ENCODE results near the gene KLF13.
A peak's percentile ranks its signal among the peaks of the same experiment; 100 is the strongest.

KLF13 gene

DNA sequence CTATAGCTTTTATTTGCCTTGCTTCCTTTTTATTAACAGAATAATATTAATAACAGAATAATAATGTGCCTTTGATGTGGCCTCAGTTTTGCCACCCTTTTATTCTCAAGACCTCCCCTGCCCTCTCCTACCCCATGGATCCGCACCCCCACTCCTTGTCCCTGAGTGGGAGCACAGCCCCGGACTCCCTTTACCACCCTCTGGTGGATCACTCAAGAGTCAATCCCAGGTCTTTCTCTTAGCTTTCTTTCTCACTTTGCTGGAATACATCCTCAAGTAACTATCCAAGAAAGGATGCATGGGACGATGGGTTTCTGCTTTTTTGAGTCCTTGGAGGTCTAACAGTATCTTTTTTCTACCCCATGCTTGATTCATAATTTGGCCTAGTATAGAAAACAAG lies 63.4 kb downstream of the KLF13 start:
- no peak for DNase-seq (ENCODE audit: low read depth, low spot score)
- no peak for TF ChIP-seq CTCF (IDR thresholded peaks at IDR 0.05; ENCODE audit: low read depth, low read length)
- in situ Hi-C loops (cut with HindIII; ENCODE audit: low sequenced_read_pairs) = no loop called here
- no peak overlapping the region for H3K4me3 ChIP-seq (ENCODE audit: low read depth, low read length)

GRCh38 chr15:31390777-31391486 lies 64.3 kb downstream of the KLF13 start:
- no peak for DNase-seq (ENCODE audit: low read depth, low spot score)
- no peak for TF ChIP-seq CTCF (IDR thresholded peaks at IDR 0.05; ENCODE audit: low read depth, low read length)
- no peak overlapping the region for H3K4me3 ChIP-seq (ENCODE audit: low read depth, low read length)
- in situ Hi-C loops (cut with HindIII; ENCODE audit: low sequenced_read_pairs) = no loop called here

- TF ChIP-seq CTCF (IDR thresholded peaks at IDR 0.05; ENCODE audit: low read depth, low read length) = no peak
- peak; percentile 48 for DNase-seq (ENCODE audit: low read depth, low spot score)
- in situ Hi-C loops (cut with HindIII; ENCODE audit: low sequenced_read_pairs) = no loop called here
- peak overlapping the region; percentile 46 for H3K4me3 ChIP-seq (ENCODE audit: low read depth, low read length)
Observed at GRCh38 chr15:31391687-31392671, 65.3 kb downstream of the KLF13 start.

DNA sequence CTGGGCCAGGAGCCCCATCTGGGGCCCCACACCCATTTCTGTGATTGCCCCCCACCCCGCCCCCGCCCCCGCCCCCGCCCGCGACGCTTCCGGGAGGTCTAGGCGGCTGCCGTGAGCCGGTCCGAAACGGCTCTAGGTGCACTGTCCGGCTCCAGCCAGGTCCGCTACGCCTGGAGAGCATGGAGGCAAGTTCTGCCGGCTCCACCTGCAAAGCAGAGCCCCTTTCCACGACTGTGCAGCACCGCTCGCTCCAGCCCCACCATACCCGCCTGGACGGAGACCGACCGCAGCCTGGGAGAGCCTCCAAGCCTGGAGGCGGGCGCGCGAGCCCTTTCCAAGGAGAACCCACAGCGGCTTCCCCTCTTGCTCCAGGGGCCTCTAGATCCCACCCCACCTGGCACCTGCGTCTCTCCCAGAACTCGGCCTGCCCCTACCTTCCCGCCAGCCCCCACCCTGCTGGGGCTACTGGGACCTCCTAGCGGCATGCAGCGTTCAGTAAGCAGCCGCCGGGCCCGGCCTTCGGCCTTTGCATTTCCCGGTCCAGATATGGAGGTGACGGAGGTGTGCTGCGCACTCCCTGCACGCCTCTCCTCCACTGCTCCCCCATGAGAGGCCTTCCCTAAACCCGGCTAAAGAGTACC lies 66.2 kb downstream of the KLF13 start:
- no peak for DNase-seq (ENCODE audit: low read depth, low spot score)
- H3K4me3 ChIP-seq (ENCODE audit: low read depth, low read length) = peak overlapping the region; percentile 46
- in situ Hi-C loops (cut with HindIII; ENCODE audit: low sequenced_read_pairs) = no loop called here
- no peak for TF ChIP-seq CTCF (IDR thresholded peaks at IDR 0.05; ENCODE audit: low read depth, low read length)

- in situ Hi-C loops (cut with HindIII; ENCODE audit: low sequenced_read_pairs) = no loop called here
- peak; percentile 35 for DNase-seq (ENCODE audit: low read depth, low spot score)
- no peak overlapping the region for H3K4me3 ChIP-seq (ENCODE audit: low read depth, low read length)
- no peak for TF ChIP-seq CTCF (IDR thresholded peaks at IDR 0.05; ENCODE audit: low read depth, low read length)
Observed at GRCh38 chr15:31393444-31394091, 66.9 kb downstream of the KLF13 start.
